ENCODE measurements around the gene PSAT1. TPM values are rescaled to one million over a fixed set of nuclear protein-coding genes. Genes with fewer than 3 reads are reported as not detected.

PSAT1 gene
- total RNA-seq, 4 donors from 2014 or later = 4.5 to 11.6 (median 7.9) TPM

DNA sequence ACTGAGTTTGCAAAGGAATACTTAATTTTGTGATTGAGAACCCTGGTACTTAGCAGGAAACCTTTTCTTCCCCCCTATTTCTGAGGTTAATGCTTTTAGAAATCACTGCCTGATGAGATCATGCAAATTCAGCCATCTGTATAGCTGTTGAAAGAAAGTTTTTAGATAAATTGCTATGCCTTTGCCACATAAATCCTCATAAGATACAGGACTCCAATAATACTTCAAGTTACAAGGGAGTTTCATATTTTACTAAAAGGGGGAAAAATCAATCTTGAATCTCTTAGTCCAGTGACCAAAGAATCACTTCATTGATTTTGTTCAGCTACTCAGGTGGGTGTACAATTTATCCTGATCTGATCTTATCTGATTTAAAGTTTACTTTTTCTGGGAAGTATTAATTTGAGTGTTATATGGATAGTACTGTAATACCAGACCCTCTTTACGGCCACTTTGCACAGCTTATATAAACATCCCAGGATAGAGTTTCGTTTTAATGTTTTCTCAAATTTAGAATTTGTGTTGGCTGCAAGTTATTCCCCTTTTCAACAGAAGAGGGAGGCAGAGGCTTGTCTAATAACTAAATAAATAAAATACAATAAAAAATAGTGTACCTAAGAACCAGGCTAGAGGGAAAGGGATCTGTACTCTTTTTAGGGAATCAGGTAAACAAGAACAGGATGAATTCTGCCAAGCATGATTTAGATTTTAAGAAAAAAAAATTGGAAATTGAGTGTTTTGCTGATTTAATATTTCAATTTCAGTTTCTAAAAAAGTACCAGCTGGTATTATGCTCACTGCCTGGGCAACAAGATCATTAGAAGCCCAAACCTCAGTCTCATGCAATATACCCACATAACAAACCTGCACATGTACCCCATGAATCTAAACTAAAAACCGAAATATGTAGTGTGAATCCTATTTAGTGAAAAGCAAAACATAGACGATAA is 69.1 kb downstream of the PSAT1 start:
- Histone ChIP-seq H3K4me3 (no peak overlapping the region), H3K27me3 (no peaks in the 10 kb centered on the region), H3K9me3 (no peaks in the 10 kb centered on the region), H3K36me3 (no peaks in the 10 kb centered on the region), H3K4me1 (no peaks in the 10 kb centered on the region), H3K27ac (no peak overlapping the region)
- TF ChIP-seq EP300 (IDR thresholded peaks at IDR 0.05) = no peak
- TF ChIP-seq, protein P1, sequence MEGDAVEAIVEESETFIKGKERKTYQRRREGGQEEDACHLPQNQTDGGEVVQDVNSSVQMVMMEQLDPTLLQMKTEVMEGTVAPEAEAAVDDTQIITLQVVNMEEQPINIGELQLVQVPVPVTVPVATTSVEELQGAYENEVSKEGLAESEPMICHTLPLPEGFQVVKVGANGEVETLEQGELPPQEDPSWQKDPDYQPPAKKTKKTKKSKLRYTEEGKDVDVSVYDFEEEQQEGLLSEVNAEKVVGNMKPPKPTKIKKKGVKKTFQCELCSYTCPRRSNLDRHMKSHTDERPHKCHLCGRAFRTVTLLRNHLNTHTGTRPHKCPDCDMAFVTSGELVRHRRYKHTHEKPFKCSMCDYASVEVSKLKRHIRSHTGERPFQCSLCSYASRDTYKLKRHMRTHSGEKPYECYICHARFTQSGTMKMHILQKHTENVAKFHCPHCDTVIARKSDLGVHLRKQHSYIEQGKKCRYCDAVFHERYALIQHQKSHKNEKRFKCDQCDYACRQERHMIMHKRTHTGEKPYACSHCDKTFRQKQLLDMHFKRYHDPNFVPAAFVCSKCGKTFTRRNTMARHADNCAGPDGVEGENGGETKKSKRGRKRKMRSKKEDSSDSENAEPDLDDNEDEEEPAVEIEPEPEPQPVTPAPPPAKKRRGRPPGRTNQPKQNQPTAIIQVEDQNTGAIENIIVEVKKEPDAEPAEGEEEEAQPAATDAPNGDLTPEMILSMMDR (IDR thresholded peaks at IDR 0.05) = peak in 3 of 5 experiments; percentile 37 to 52 (median 39)
- no peak for TF ChIP-seq POLR2A (IDR thresholded peaks at IDR 0.05)
- DNase-seq (ENCODE audit: low spot score in 2 of 2) = no peak
- 49 to 51% methylated on average over 4 of the region's 4 CpGs for WGBS, 2 donors

DNA sequence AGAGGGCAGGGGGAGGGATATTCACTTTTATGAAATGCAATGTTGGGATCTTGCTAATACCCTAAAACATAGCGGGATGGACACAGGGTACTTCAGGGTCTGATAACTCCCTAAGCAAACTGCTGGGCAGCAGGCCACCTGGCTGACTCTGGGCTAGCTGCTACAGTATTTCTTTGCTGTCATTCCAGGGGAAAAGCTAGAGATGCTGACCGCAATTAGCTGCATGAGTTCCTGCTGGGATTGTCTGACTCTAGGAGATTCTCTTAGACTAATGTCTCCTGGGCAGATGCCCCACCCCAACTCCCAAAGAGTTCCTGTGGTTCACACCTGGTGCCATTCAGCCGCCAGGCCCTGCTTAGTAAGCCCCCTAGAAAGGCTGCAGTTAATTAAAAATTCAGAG is 69.9 kb downstream of the PSAT1 start:
- Histone ChIP-seq H3K9me3 (no peaks in the 10 kb centered on the region), H3K36me3 (no peaks in the 10 kb centered on the region), H3K4me3 (no peak overlapping the region), H3K27ac (no peak overlapping the region), H3K27me3 (no peaks in the 10 kb centered on the region), H3K4me1 (no peaks in the 10 kb centered on the region)
- WGBS, 2 donors = 91 to 92% methylated on average over 3 of the region's 3 CpGs
- TF ChIP-seq EP300 (IDR thresholded peaks at IDR 0.05) (no peak), POLR2A (IDR thresholded peaks at IDR 0.05) (no peak)
- TF ChIP-seq, protein P1 (IDR thresholded peaks at IDR 0.05) = no peak
- no peak for DNase-seq (ENCODE audit: low spot score in 2 of 2)

DNA sequence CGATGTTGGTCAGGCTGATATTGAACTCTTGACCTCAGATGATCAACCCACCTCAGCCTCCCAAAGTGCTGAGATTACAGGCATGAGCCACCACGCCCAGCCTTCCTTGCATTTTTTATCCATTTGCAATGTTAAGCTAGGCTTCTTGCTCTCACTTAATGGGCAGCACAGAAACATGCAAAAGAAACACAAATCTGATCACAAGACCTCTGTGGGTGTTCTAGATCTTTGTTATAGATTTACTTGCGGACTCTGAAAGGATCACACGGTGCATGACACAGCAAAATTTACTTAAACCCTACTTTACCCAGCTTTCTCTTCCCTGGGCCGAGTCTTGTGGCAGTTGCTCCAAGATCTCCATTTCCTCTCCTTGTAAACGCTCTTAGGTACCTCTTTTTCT is 71.3 kb downstream of the PSAT1 start:
- Histone ChIP-seq H3K36me3 (no peaks in the 10 kb centered on the region), H3K4me3 (no peak overlapping the region), H3K9me3 (no peaks in the 10 kb centered on the region), H3K27ac (no peak overlapping the region), H3K4me1 (no peaks in the 10 kb centered on the region), H3K27me3 (no peaks in the 10 kb centered on the region)
- DNase-seq (ENCODE audit: low spot score in 2 of 2) = no peak
- TF ChIP-seq EP300 (IDR thresholded peaks at IDR 0.05) (no peak), POLR2A (IDR thresholded peaks at IDR 0.05) (no peak)
- TF ChIP-seq, protein P1 (IDR thresholded peaks at IDR 0.05) = no peak
- 80 to 83% methylated on average over 6 of the region's 6 CpGs for WGBS, 2 donors

DNA sequence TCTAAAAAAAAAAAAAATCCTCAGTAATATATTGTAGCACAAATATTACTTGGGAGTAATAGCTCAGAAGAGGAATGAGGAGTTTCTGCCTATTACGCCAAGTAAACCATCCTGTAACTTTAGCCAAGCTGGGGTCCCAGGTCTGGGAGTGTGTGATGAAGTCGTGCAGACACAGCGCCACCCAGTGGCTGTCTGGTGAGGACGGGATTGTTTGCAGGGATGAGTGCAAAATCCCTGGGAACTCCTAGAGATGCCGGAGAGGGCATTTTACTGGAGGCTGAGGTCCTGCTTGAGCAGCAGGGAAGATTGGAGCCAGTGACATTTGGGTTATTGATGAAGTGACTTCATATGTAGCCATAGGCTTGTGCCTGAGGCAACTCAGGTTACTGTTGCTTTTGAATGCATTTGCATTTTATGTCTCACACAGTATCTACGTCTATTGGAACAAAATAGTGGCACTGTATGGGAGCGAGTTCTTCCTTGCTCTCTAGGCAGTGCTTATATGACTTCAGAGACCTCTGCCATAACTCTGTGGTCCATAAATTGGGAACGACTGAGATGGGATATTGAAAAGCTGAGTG is 72.8 kb downstream of the PSAT1 start:
- Histone ChIP-seq H3K4me1 (no peaks in the 10 kb centered on the region), H3K27me3 (no peaks in the 10 kb centered on the region), H3K4me3 (no peak overlapping the region), H3K27ac (no peak overlapping the region), H3K36me3 (no peaks in the 10 kb centered on the region), H3K9me3 (no peaks in the 10 kb centered on the region)
- WGBS, 2 donors = 28 to 29% methylated on average over 8 of the region's 8 CpGs
- TF ChIP-seq POLR2A (IDR thresholded peaks at IDR 0.05) = no peak
- TF ChIP-seq, protein P1 (IDR thresholded peaks at IDR 0.05) = peak; percentile 60 to 82 (median 72)
- peak; percentile 55 to 83 for DNase-seq (ENCODE audit: low spot score in 2 of 2)

DNA sequence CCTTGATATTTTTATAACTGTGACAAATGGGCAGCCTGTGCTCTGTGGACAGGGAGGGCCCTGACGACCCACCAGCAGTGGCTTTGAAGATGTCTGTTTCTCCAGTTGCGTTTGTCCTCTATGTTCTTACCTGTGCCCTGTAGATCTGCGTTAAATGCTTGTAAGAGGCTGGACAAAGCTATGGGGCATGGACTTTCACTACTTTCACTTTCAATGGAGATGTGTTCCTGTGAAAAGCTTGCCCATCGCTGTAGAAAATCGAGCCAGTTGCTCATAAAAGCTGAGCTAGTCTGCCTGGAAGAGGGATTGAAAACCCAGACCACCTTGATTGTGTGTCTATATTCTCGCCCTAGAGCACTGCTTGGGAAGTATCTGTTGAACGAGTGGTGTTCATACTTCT is 74.1 kb downstream of the PSAT1 start:
- no peak for DNase-seq (ENCODE audit: low spot score in 2 of 2)
- Histone ChIP-seq H3K27me3 (no peaks in the 10 kb centered on the region), H3K4me3 (no peak overlapping the region), H3K4me1 (no peaks in the 10 kb centered on the region), H3K36me3 (no peaks in the 10 kb centered on the region), H3K27ac (no peak overlapping the region), H3K9me3 (no peaks in the 10 kb centered on the region)
- no peak for TF ChIP-seq EP300 (IDR thresholded peaks at IDR 0.05)
- WGBS, 2 donors = 73 to 77% methylated on average over 7 of the region's 7 CpGs

Data from tibial nerve (tissue), 4 donors.